Neural cell (in vitro differentiated cells): ENCODE results near the gene PNLIPRP3. TPM values are rescaled to one million over a fixed set of nuclear protein-coding genes. Genes with fewer than 3 reads are reported as not detected.

Experiments used
- H2AFZ ChIP-seq: fragments of 200-600, 300-800 bp; sonication (generic), shearing (Covaris generic); 2 replicates; pipeline ENCODE4 v1.6.0; 2014; ENCODE audit warnings: low read depth, mild to moderate bottlenecking, antibody characterized with exemption, low read length, moderate library complexity
- H3F3A ChIP-seq: fragments of 200-600 bp; shearing (Covaris generic); 2 replicates; pipeline ENCODE4 v1.6.1; 2016; ENCODE audit warnings: mild to moderate bottlenecking, moderate library complexity, mixed read lengths, antibody characterized with exemption, low read length; ENCODE audit not compliant: insufficient read depth, poor library complexity, severe bottlenecking
- H3K27ac ChIP-seq: fragments of 200-600, 300-800 bp; sonication (generic), shearing (Covaris generic); 2 replicates; pipeline ENCODE4 v1.5.1; 2014; ENCODE audit warnings: mild to moderate bottlenecking, low read length, moderate library complexity
- H3K27me3 ChIP-seq: fragments of 300-800, 200-600 bp; sonication (generic), shearing (Covaris generic); 2 replicates; pipeline ENCODE4 v1.6.0; 2014; ENCODE audit warnings: mild to moderate bottlenecking, low read depth, low read length, moderate library complexity; ENCODE audit not compliant: insufficient read depth
- H3K36me3 ChIP-seq: fragments of 300-800, 200-600 bp; sonication (generic), shearing (Covaris generic); 2 replicates; pipeline ENCODE4 v1.5.1; 2014; ENCODE audit warnings: mild to moderate bottlenecking, antibody characterized with exemption, low read length, moderate library complexity; ENCODE audit not compliant: insufficient read depth
- H3K4me2 ChIP-seq: fragments of 300-800, 200-600 bp; sonication (generic), shearing (Covaris generic); 2 replicates; pipeline ENCODE4 v1.6.0; 2014; ENCODE audit warnings: mild to moderate bottlenecking, low read length
- H3K4me3 ChIP-seq: fragments of 300-800, 200-600 bp; sonication (generic), shearing (Covaris generic); 2 replicates; pipeline ENCODE4 v1.5.1; 2014; ENCODE audit warnings: mild to moderate bottlenecking, low read length, moderate library complexity
- H3K79me2 ChIP-seq: fragments of 200-600 bp; shearing (Covaris generic); replicated peaks from 2 replicates; pipeline ENCODE4 v1.6.0; 2014; ENCODE audit warnings: mild to moderate bottlenecking, low read length, moderate library complexity; ENCODE audit not compliant: insufficient read depth
- H3K9ac ChIP-seq: fragments of 300-800, 200-600 bp; sonication (generic), shearing (Covaris generic); 2 replicates; pipeline ENCODE4 v1.6.1; 2016; ENCODE audit warnings: mild to moderate bottlenecking, low read length, mixed read lengths
- H3K9me2 ChIP-seq: fragments of 200-600 bp; shearing (Covaris generic); 2 replicates; pipeline ENCODE4 v1.6.1; 2016; ENCODE audit warnings: mild to moderate bottlenecking, low read length, mixed read lengths; ENCODE audit not compliant: insufficient read depth
- H3K9me3 ChIP-seq: fragments of 200-600, 300-800 bp; sonication (generic), shearing (Covaris generic); 2 replicates; pipeline ENCODE4 v1.6.1; 2016; ENCODE audit warnings: mild to moderate bottlenecking, mixed run types, low read length, moderate library complexity, mixed read lengths
- H4K20me1 ChIP-seq: fragments of 200-600 bp; shearing (Covaris generic); 2 replicates; pipeline ENCODE4 v1.6.1; 2016; ENCODE audit warnings: mild to moderate bottlenecking, mixed run types; ENCODE audit not compliant: insufficient read depth
- CTCF ChIP-seq: fragments of 450-650 bp; IDR thresholded peaks from 2 replicates; pipeline ENCODE4 v1.5.1; 2014; ENCODE audit warnings: antibody characterized with exemption, mild to moderate bottlenecking, moderate library complexity; ENCODE audit not compliant: poor library complexity, severe bottlenecking
- EP300 ChIP-seq: fragments of 450-650 bp; conservative IDR thresholded peaks from 2 replicates; pipeline ENCODE4 v1.6.1; 2014; ENCODE audit warnings: antibody characterized with exemption, mild to moderate bottlenecking, moderate library complexity; ENCODE audit not compliant: poor library complexity, severe bottlenecking
- EZH2 ChIP-seq: fragments of 200-600, 300-800 bp; shearing (Covaris generic), sonication (generic); IDR thresholded peaks from 2 replicates; pipeline ENCODE4 v1.6.1; 2014; ENCODE audit warnings: antibody characterized with exemption, low read length, borderline replicate concordance, mild to moderate bottlenecking; ENCODE audit not compliant: insufficient read depth, poor library complexity, severe bottlenecking
- MXI1 ChIP-seq: fragments of 450-650 bp; conservative IDR thresholded peaks from 2 replicates; pipeline ENCODE4 v1.6.1; 2014; ENCODE audit warnings: antibody characterized with exemption, mild to moderate bottlenecking; ENCODE audit not compliant: poor library complexity, severe bottlenecking
- POLR2AphosphoS5 ChIP-seq: IDR thresholded peaks from 2 replicates; pipeline ENCODE4 v1.6.1; 2012
- RAD21 ChIP-seq: fragments of 450-650 bp; conservative IDR thresholded peaks from 2 replicates; pipeline ENCODE4 v1.6.1; 2014; ENCODE audit warnings: antibody characterized with exemption, mild to moderate bottlenecking, moderate library complexity
- REST ChIP-seq: IDR thresholded peaks from 2 replicates; pipeline ENCODE4 v1.6.1; 2012; ENCODE audit warnings: borderline replicate concordance
- SMC3 ChIP-seq: fragments of 450-650 bp; conservative IDR thresholded peaks from 2 replicates; pipeline ENCODE4 v1.6.1; 2014; ENCODE audit warnings: antibody characterized with exemption, mild to moderate bottlenecking, moderate library complexity; ENCODE audit not compliant: poor library complexity
- TAF1 ChIP-seq: IDR thresholded peaks from 2 replicates; pipeline ENCODE4 v1.6.1; 2012; ENCODE audit warnings: low read depth
- polyA plus RNA-seq: library from polyadenylated mRNA; depleted of rRNA; stranded (reverse); fragments of >200 nt; gene quantifications from 2 replicates; pipeline ENCODE4 v1.2.3, GENCODE V29; 2014

The PNLIPRP3 gene
- polyA plus RNA-seq, 1 donor from 2014 or later: not detected

GRCh38 chr10:116504786-116505185 lies 77.1 kb downstream of the PNLIPRP3 start:
- H3K4me2 ChIP-seq: no peak overlapping the region
- no peak for TF ChIP-seq TAF1
- TF ChIP-seq SMC3: no peak
- TF ChIP-seq POLR2AphosphoS5: no peak
- TF ChIP-seq MXI1: no peak
- TF ChIP-seq EZH2: no peak
- TF ChIP-seq REST: no peak
- no peak overlapping the region for H3K27ac ChIP-seq
- H3K27me3 ChIP-seq: no peaks in the 10 kb centered on the region
- no peak overlapping the region for H3K4me3 ChIP-seq
- no peaks in the 10 kb centered on the region for H3K9me3 ChIP-seq
- H2AFZ ChIP-seq: no peak overlapping the region
- no peaks in the 10 kb centered on the region for H3K9me2 ChIP-seq
- no peak overlapping the region for H3K9ac ChIP-seq
- no peaks in the 10 kb centered on the region for H3F3A ChIP-seq
- no peaks in the 10 kb centered on the region for H4K20me1 ChIP-seq
- no peaks in the 10 kb centered on the region for H3K79me2 ChIP-seq
- no peaks in the 10 kb centered on the region for H3K36me3 ChIP-seq

GRCh38 chr10:116510565-116510964 lies 82.9 kb downstream of the PNLIPRP3 start:
- TF ChIP-seq TAF1 (no peak), CTCF (no peak), EP300 (no peak), EZH2 (no peak), REST (no peak), MXI1 (no peak), SMC3 (no peak), RAD21 (no peak), POLR2AphosphoS5 (no peak)
- no peak overlapping the region for H3K4me2 ChIP-seq
- H2AFZ ChIP-seq: no peak overlapping the region

More at GRCh38 chr10:116510565-116510964, 82.9 kb downstream of the PNLIPRP3 start:
- Histone ChIP-seq H3K79me2 (no peaks in the 10 kb centered on the region), H3F3A (no peaks in the 10 kb centered on the region), H3K27me3 (no peaks in the 10 kb centered on the region), H4K20me1 (no peaks in the 10 kb centered on the region), H3K9me3 (no peaks in the 10 kb centered on the region), H3K9ac (no peak overlapping the region), H3K27ac (no peak overlapping the region), H3K36me3 (no peaks in the 10 kb centered on the region), H3K4me3 (no peak overlapping the region), H3K9me2 (no peaks in the 10 kb centered on the region)
